ENCODE data around the gene TUBA8. TPM values are rescaled to one million over a fixed set of nuclear protein-coding genes. Genes with fewer than 3 reads are reported as not detected.
A peak's percentile ranks its signal among the peaks of the same experiment; 100 is the strongest.

TUBA8 gene
- total RNA-seq, 2 experiments from 2014 or later = 1.2 to 1.5 TPM

GRCh38 chr22:18109410-18110193 is 1.0 kb upstream of the TUBA8 start:
- H3K27me3 Mint-ChIP-seq = peaks cover 70% of the 10 kb centered on the region
- peaks cover 14% of the 10 kb centered on the region for H3K9me3 Mint-ChIP-seq
- DNase-seq = no peak
- H3K4me3 Mint-ChIP-seq = peak overlapping the region; percentile 56
- H3K27ac Mint-ChIP-seq = no peak overlapping the region
- peaks cover 34% of the 10 kb centered on the region for H3K4me1 Mint-ChIP-seq
- H3K36me3 Mint-ChIP-seq = peaks cover 31% of the 10 kb centered on the region

- H3K4me1 Mint-ChIP-seq = peaks cover 28% of the 10 kb centered on the region
- peaks cover 66% of the 10 kb centered on the region for H3K27me3 Mint-ChIP-seq
- H3K27ac Mint-ChIP-seq = no peak overlapping the region
- H3K9me3 Mint-ChIP-seq = peaks cover 8% of the 10 kb centered on the region
- no peak for DNase-seq
- peak overlapping the region; percentile 47 for H3K4me3 Mint-ChIP-seq
- peaks cover 16% of the 10 kb centered on the region for H3K36me3 Mint-ChIP-seq
Observed at GRCh38 chr22:18110954-18111758, 547 bp downstream of the TUBA8 start.

GRCh38 chr22:18111759-18112330 is 1.2 kb downstream of the TUBA8 start:
- H3K9me3 Mint-ChIP-seq = peaks cover 3% of the 10 kb centered on the region
- peaks cover 27% of the 10 kb centered on the region for H3K4me1 Mint-ChIP-seq
- H3K27ac Mint-ChIP-seq = no peak overlapping the region
- H3K27me3 Mint-ChIP-seq = peaks cover 64% of the 10 kb centered on the region
- H3K4me3 Mint-ChIP-seq = no peak overlapping the region
- peaks cover 10% of the 10 kb centered on the region for H3K36me3 Mint-ChIP-seq
- no peak for DNase-seq

GRCh38 chr22:18112440-18112839 is 1.8 kb downstream of the TUBA8 start:
- peaks cover 24% of the 10 kb centered on the region for H3K4me1 Mint-ChIP-seq
- H3K4me3 Mint-ChIP-seq = no peak overlapping the region
- DNase-seq = no peak
- H3K27ac Mint-ChIP-seq = no peak overlapping the region
- H3K27me3 Mint-ChIP-seq = peaks cover 58% of the 10 kb centered on the region
- H3K9me3 Mint-ChIP-seq = no peaks in the 10 kb centered on the region
- H3K36me3 Mint-ChIP-seq = peaks cover 5% of the 10 kb centered on the region

GRCh38 chr22:18113680-18114394 is 3.2 kb downstream of the TUBA8 start:
- no peak for DNase-seq
- Mint-ChIP-seq H3K4me1 (peaks cover 24% of the 10 kb centered on the region), H3K36me3 (no peaks in the 10 kb centered on the region), H3K9me3 (no peaks in the 10 kb centered on the region), H3K27me3 (peaks cover 52% of the 10 kb centered on the region), H3K27ac (no peak overlapping the region), H3K4me3 (no peak overlapping the region)

- Mint-ChIP-seq H3K36me3 (no peaks in the 10 kb centered on the region), H3K27ac (no peak overlapping the region), H3K27me3 (peaks cover 45% of the 10 kb centered on the region), H3K4me1 (peaks cover 29% of the 10 kb centered on the region), H3K9me3 (no peaks in the 10 kb centered on the region), H3K4me3 (no peak overlapping the region)
- no peak for DNase-seq
Observed at GRCh38 chr22:18114495-18114894, 3.9 kb downstream of the TUBA8 start.

GRCh38 chr22:18114976-18115652 is 4.5 kb downstream of the TUBA8 start:
- no peak for DNase-seq
- peaks cover under 1% of the 10 kb centered on the region for H3K36me3 Mint-ChIP-seq
- H3K4me1 Mint-ChIP-seq = peaks cover 29% of the 10 kb centered on the region
- H3K4me3 Mint-ChIP-seq = no peak overlapping the region
- peaks cover 39% of the 10 kb centered on the region for H3K27me3 Mint-ChIP-seq
- H3K9me3 Mint-ChIP-seq = no peaks in the 10 kb centered on the region
- no peak overlapping the region for H3K27ac Mint-ChIP-seq

- no peaks in the 10 kb centered on the region for H3K9me3 Mint-ChIP-seq
- H3K4me1 Mint-ChIP-seq = peaks cover 27% of the 10 kb centered on the region
- H3K27me3 Mint-ChIP-seq = peaks cover 34% of the 10 kb centered on the region
- DNase-seq = no peak
- peaks cover 3% of the 10 kb centered on the region for H3K36me3 Mint-ChIP-seq
- H3K4me3 Mint-ChIP-seq = no peak overlapping the region
- H3K27ac Mint-ChIP-seq = no peak overlapping the region
Observed at GRCh38 chr22:18115906-18116371, 5.3 kb downstream of the TUBA8 start.

- peaks cover 3% of the 10 kb centered on the region for H3K36me3 Mint-ChIP-seq
- no peak overlapping the region for H3K27ac Mint-ChIP-seq
Observed at GRCh38 chr22:18116634-18117033, 6.0 kb downstream of the TUBA8 start.

GRCh38 chr22:18118345-18118915 is 7.8 kb downstream of the TUBA8 start:
- H3K36me3 Mint-ChIP-seq = peaks cover 3% of the 10 kb centered on the region
- H3K4me3 Mint-ChIP-seq = no peak overlapping the region
- no peaks in the 10 kb centered on the region for H3K9me3 Mint-ChIP-seq
- H3K27me3 Mint-ChIP-seq = peaks cover 10% of the 10 kb centered on the region
- no peak overlapping the region for H3K27ac Mint-ChIP-seq
- no peak for DNase-seq
- H3K4me1 Mint-ChIP-seq = peaks cover 23% of the 10 kb centered on the region

More at GRCh38 chr22:18116634-18117033, 6.0 kb downstream of the TUBA8 start:
- H3K9me3 Mint-ChIP-seq = no peaks in the 10 kb centered on the region
- DNase-seq = no peak
- H3K4me1 Mint-ChIP-seq = peaks cover 26% of the 10 kb centered on the region
- no peak overlapping the region for H3K4me3 Mint-ChIP-seq
- H3K27me3 Mint-ChIP-seq = peaks cover 27% of the 10 kb centered on the region

- Mint-ChIP-seq H3K4me3 (no peak overlapping the region), H3K4me1 (peaks cover 12% of the 10 kb centered on the region), H3K36me3 (peaks cover 3% of the 10 kb centered on the region), H3K9me3 (no peaks in the 10 kb centered on the region), H3K27ac (no peak overlapping the region), H3K27me3 (no peaks in the 10 kb centered on the region)
- DNase-seq = no peak
Observed at GRCh38 chr22:18119409-18120110, 9.0 kb downstream of the TUBA8 start.

- Mint-ChIP-seq H3K27me3 (no peaks in the 10 kb centered on the region), H3K4me1 (peaks cover 12% of the 10 kb centered on the region), H3K4me3 (no peak overlapping the region), H3K27ac (no peak overlapping the region), H3K9me3 (no peaks in the 10 kb centered on the region), H3K36me3 (peaks cover 3% of the 10 kb centered on the region)
- no peak for DNase-seq
Observed at GRCh38 chr22:18120857-18121256, 10.2 kb downstream of the TUBA8 start.

GRCh38 chr22:18121506-18121905 is 10.9 kb downstream of the TUBA8 start:
- Mint-ChIP-seq H3K36me3 (peaks cover 3% of the 10 kb centered on the region), H3K27me3 (no peaks in the 10 kb centered on the region), H3K27ac (no peak overlapping the region), H3K9me3 (no peaks in the 10 kb centered on the region), H3K4me1 (peaks cover 12% of the 10 kb centered on the region), H3K4me3 (no peak overlapping the region)
- no peak for DNase-seq

Data from activated naive CD8-positive, alpha-beta T cell treated with anti-CD3 and anti-CD28 coated beads for 36 hours (primary cell).